Cardiac muscle cell (in vitro differentiated cells and primary cell): ENCODE measurements around the gene ZSCAN5B. TPM values are rescaled to one million over a fixed set of nuclear protein-coding genes. Genes with fewer than 3 reads are reported as not detected.

Experiments used
- polyA plus RNA-seq: library from polyadenylated mRNA; unstranded; fragments of >200 nt; fragmentation: Nextera tagmentation; extraction: Ambion mirVana; gene quantifications from 2 replicates; pipeline ENCODE4 v1.2.1, GENCODE V29; 2016
- total RNA-seq: library from RNA; depleted of rRNA; stranded (reverse); fragments of >200 nt; gene quantifications from 2 replicates; pipeline ENCODE4 v1.2.3, GENCODE V29; 2016

ZSCAN5B gene
- total and polyA plus RNA-seq, 2 experiments from 2014 or later = not detected

Other genes starting within 250 kb of the ZSCAN5B start
- gene NLRP8, start 250.0 kb downstream of the ZSCAN5B start, total RNA-seq = not detected in 2 replicates
- not detected in 2 replicates for gene NLRP8, start 250.0 kb downstream of the ZSCAN5B start, polyA plus RNA-seq
- not detected in 2 replicates for gene NLRP5, start 211.0 kb downstream of the ZSCAN5B start, total RNA-seq
- not detected in 2 replicates for gene NLRP5, start 211.0 kb downstream of the ZSCAN5B start, polyA plus RNA-seq
- 43.0 and 45.5 TPM in 2 replicates for gene ZNF787, start 76.5 kb downstream of the ZSCAN5B start, total RNA-seq
- gene ZNF787, start 76.5 kb downstream of the ZSCAN5B start, polyA plus RNA-seq = 29.2 and 34.9 TPM in 2 replicates
- gene ZNF444, start 56.5 kb downstream of the ZSCAN5B start, total RNA-seq = 67.8 and 72.8 TPM in 2 replicates
- gene ZNF444, start 56.5 kb downstream of the ZSCAN5B start, polyA plus RNA-seq = 71.8 and 88.4 TPM in 2 replicates
- 0.21 TPM in 1 of 2 replicates, not detected in the other for gene GALP, start 21.8 kb downstream of the ZSCAN5B start, total RNA-seq
- gene GALP, start 21.8 kb downstream of the ZSCAN5B start, polyA plus RNA-seq = not detected in 2 replicates
- gene ZSCAN5C, start 4.5 kb upstream of the ZSCAN5B start, total RNA-seq = not detected in 2 replicates
- 0.20 TPM in 1 of 2 replicates, not detected in the other for gene ZSCAN5C, start 4.5 kb upstream of the ZSCAN5B start, polyA plus RNA-seq
- gene EDDM13, start 75.0 kb upstream of the ZSCAN5B start, total RNA-seq = not detected in 2 replicates
- 0.62 and 0.68 TPM in 2 replicates for gene EDDM13, start 75.0 kb upstream of the ZSCAN5B start, polyA plus RNA-seq
- 2.9 and 53.9 TPM in 2 replicates for gene ZSCAN5A, start 117.1 kb upstream of the ZSCAN5B start, total RNA-seq
- 14.2 and 15.1 TPM in 2 replicates for gene ZSCAN5A, start 117.1 kb upstream of the ZSCAN5B start, polyA plus RNA-seq
- gene ZNF582, start 195.8 kb upstream of the ZSCAN5B start, total RNA-seq = 10.1 and 13.5 TPM in 2 replicates
- 17.7 and 19.5 TPM in 2 replicates for gene ZNF582, start 195.8 kb upstream of the ZSCAN5B start, polyA plus RNA-seq
- gene ZNF583, start 206.5 kb upstream of the ZSCAN5B start, total RNA-seq = 3.6 and 26.7 TPM in 2 replicates
- gene ZNF583, start 206.5 kb upstream of the ZSCAN5B start, polyA plus RNA-seq = 7.4 and 18.4 TPM in 2 replicates